GM23248 (cell line): ENCODE measurements around the gene CTTNBP2.

ENCODE experiments used
- EZH2 ChIP-seq: fragments of 200-600 bp; sonication (generic); IDR thresholded peaks from 2 replicates; pipeline ENCODE4 v1.6.1; 2018; ENCODE audit warnings: antibody characterized with exemption, mild to moderate bottlenecking; ENCODE audit not compliant: insufficient read depth, poor library complexity, severe bottlenecking
- EZH2phosphoT487 ChIP-seq: fragments of 200-600 bp; sonication (generic); IDR thresholded peaks from 2 replicates; pipeline ENCODE4 v1.6.1; 2018; ENCODE audit warnings: antibody characterized with exemption, moderate library complexity, mild to moderate bottlenecking, low read depth; ENCODE audit not compliant: insufficient read depth

- no peak for TF ChIP-seq EZH2
- no peak for TF ChIP-seq EZH2phosphoT487
Measured at GRCh38 chr7:117741962-117742361, 131.3 kb downstream of the CTTNBP2 start.
